Brain pericyte (primary cell): ENCODE results near the gene HOXA6.
A peak's percentile ranks its signal among the peaks of the same experiment; 100 is the strongest.

Source experiments
- DNase-seq: peaks from one replicate; pipeline ENCODE4 v3.0.0-alpha.2; 2012; ENCODE audit warnings: low read depth, low spot score

HOXA6 gene

DNA sequence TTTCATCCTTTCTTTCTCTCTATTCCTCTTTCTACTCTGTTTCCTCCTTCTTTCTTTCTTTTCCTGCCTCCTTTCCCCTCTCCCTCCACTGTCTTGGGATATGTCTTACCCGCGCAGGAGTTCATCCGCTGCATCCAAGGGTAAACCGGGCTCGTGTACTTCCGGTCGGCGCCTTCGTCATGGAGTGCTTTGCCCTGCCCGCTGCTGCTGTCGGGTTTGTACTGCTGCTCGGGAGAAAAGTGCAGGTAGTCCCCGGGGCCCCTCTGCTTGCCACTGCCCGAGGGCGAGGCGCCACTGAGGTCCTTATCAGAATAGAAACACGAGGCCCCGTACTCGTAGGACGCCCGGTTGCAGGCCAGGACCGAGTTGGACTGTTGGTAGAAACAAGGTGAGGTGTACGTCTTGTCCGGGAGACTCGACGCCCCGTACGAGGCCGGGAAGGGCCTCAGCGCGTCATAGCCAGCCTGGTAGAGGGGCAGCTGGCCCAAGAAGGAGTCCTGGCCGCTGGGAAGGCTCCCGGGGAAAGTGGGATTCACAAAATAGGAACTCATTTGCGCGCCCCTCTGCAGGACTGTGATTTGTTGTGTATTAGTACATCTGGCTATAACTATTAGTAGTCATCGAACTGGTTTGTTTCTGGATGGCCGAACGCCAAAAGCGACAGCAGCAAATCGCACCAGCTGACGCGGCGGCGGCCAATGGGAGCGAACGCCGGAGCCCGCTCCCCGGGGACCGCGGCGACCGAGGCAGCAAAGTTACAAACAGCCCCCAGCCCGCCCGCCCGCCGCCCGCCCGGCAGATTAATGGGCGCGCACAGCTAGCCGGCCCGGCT is at the start of gene HOXA6:
Gene HOXA6, minus strand, starts transcription at position 576 of the 832 bp plus-strand sequence. Its CDS starts 25 bp downstream, at position 551.
- DNase-seq = no peak

DNA sequence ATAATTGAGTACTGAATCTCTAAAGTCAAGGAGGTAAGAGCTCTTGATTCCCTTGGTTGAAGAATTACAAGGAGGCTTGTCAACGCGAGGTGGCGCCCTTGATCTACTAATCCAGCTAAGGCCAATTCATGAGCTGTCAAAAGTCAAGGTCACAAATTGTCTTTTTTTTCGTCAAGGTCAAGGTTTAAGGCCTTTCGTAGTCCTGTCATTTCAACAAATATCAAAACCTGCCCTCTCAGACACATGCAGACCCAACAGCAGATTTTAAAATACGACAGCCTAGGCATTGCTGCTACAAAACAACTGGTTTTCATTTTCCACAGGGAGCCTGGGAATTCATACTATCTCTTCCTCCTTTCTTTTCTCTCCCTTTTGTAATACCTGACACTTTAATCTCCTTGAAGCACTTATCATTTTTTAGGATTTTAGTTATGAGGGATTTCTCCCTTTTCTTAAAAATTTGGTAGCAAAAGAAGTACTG is 48.8 kb upstream of the HOXA6 start:
- DNase-seq = peak; percentile 20

- DNase-seq = no peak
These were observed 47.3 kb upstream of the HOXA6 start for GRCh38 chr7:27194686-27195379.

DNA sequence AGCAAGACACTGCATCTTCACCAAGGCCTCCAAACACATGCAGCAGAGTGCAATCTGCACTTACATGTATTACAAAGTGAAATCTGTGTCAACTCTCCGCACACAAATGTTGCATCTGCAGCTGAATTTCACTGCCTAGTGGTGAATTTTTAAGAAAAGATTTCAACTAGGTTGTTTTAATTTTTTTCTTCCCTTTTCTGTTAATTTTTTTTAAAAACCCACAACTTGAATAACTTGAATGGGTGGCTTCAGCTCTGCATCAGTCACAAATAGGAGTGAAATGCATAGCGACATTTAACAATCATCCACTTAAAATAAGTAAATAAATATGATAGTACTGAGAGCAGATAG is 46.4 kb upstream of the HOXA6 start:
- no peak for DNase-seq

DNA sequence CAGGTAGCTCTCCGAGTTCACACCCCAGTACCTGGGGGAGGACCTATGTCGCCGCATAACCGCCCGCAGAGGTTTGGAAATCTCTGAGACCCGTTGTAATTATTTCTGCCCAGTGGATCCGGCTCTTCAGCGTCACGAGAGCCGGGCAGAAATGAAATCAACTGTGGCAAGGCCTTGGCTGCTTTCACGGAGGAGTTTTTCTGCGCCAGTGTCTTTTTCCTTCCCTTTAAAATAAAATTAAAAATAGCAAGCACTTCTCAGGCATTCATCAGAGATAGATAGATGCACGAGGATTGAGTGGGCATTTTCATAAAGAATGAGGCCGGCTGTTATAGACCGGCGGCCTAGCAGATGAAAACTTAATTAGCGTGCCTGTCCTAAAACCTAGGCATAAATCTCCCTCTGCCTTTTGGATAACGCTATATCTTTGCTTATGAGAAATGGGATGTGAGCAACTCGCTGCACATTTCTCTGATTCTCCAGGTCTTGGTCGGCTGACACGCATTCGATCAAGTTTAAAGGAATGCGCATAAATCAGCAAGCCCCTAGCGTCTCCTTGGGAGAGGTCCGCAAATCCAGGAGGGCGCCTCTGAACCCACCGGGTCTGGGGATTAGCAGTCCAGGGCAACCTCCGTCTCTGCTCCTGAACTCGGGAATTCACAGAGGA is 45.9 kb upstream of the HOXA6 start:
- no peak for DNase-seq

GRCh38 chr7:27192546-27193334 is 45.2 kb upstream of the HOXA6 start:
- no peak for DNase-seq

- DNase-seq = no peak
These were observed 44.4 kb upstream of the HOXA6 start for GRCh38 chr7:27191833-27192545.

- no peak for DNase-seq
These were observed 43.7 kb upstream of the HOXA6 start for GRCh38 chr7:27191161-27191731.

GRCh38 chr7:27189997-27190748 is 42.6 kb upstream of the HOXA6 start:
- DNase-seq = no peak

- no peak for DNase-seq
These were observed 41.9 kb upstream of the HOXA6 start for GRCh38 chr7:27189295-27189996.

DNA sequence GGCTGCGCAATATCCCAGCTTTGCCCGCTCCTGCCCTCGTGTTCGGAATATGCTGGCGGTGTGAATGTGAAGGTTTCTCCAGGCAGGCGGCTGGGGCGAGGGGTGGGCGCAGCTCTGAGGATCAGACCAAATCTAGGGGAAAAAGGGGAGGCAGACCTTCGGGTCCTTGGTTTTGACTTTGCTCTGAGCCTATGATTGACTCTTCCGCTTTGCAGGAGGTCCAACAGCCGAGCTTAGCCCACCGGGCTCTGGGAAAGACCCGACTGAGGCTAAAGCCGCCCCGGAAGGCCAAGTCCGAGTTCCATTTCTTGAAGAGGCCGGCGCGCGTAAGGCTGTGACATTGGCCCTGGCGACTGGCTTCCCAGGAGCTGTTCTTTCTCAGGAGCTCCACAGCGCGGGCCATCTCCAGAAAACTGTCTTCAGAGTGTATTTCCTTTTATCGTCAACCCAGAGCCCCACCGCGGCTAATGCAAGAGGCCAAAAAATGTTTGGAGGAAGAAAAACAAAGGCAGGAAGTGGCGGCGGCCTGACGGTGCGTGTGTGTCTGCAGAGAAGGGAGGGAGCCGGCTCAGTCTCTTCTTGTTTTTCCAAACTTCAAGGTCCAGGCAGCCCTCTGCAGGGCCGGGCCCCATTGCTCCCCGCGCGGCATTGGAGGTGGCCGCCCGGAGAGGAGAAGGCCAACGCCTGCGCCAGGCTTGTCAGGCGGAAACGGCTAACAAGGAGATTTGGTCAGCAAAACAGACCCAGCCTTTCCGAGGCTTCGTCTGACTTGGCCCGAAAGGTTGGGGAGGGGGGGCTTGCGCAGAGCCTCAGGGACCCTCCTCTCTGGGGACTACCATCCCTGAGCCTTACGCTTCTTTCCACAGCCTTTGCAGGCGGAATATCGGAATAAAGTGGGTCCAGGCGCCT is 41.1 kb upstream of the HOXA6 start:
- no peak for DNase-seq

GRCh38 chr7:27187475-27188385 is 40.2 kb upstream of the HOXA6 start:
- no peak for DNase-seq

GRCh38 chr7:27186668-27187474 is 39.3 kb upstream of the HOXA6 start:
- no peak for DNase-seq

DNA sequence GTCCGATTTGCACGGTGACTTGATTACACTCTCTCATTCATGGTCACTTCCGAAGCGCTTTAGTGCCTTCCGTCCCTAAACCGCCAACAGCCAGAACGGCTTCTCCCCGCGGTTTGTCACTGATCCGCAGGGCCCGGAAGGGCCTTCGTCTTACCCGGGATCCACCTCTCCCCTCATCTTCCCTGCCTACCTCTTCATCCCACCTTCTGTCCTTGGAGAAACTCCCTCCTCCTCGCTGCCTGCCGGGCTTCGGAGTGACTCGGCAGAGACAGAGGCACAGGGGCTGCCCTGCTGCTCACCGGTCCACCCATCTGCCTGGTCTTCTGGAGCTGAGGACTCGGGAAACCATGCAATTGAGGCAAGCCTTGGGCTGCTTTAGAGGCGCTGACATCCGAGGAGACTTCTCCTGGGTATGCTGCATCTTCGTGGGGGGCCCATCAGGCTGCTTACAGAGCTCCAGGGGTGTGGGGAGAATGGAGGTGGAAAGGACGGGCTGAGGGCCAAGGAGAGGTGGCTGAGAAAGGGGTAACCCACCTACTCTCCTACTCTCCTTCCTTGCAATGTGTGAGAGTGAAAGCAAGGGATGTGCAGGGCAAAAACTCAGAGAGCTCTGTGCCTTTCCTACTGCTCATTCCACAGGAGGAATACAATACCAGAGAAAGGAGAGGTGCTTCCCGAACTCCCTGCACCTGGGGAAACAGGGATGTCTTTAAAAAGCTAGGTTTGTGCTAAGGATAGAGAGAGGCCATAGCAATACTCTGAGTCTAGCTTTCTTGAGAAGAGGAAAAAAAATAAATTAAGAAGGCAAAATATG is 38.5 kb upstream of the HOXA6 start:
- no peak for DNase-seq
